Stimulated activated CD8-positive, alpha-beta memory T cell treated with anti-CD3 and anti-CD28 coated beads, Interleukin-12 subunit alpha, Interleukin-12 subunit beta, amount 100 ng/mL, for 24 hours (primary cell): ENCODE data around the gene KLF3.

Experiments
- DNase-seq: peaks from one replicate; pipeline ENCODE4 v3.0.0-alpha.2; 2020; ENCODE audit errors: extremely low read depth

Gene KLF3

DNA sequence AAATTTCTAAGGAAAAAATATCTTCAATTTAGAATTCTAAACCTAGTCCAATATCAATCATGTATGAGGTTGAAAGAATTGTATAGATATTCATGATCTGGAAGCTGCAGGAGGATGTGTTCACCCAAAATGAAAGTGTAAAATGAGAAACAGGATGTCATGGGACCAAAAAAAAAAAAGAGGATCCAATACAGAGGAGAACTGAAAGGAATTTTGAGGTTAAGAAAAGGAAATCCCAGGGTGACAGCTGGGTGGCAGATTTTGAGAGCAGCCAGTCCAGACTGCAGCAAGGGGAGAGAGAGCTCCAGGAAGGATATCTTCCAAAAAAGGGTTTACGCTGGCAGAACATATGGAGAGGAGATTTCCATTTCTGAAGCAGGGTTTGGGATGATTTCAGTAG is 79.9 kb downstream of the KLF3 start:
- DNase-seq: no peak

DNA sequence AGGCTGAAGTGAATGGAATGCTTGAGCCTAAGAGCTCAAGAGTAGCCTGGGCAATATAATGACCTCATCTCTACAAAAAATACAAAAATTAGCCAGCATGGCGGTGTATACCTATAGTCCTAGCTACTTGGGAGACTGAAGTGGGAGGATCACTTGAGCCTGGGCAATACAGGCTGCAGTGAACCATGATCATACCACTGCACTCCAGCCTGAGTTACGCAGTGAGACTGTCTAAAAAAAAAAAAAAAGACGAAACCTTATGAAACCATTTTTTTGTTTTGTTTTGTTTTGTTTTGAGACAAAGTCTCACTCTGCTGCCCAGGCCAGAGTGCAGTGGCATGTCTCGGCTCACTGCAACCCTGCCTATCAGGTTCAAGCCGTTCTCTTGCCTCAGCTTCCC is 81.9 kb downstream of the KLF3 start:
- DNase-seq: no peak

GRCh38 chr4:38747629-38748028 is 83.6 kb downstream of the KLF3 start:
- DNase-seq: no peak

- DNase-seq: no peak
Measured at GRCh38 chr4:38749336-38749735, 85.3 kb downstream of the KLF3 start.
